Measurements from ENCODE around the gene NBPF11. TPM values are rescaled to one million over a fixed set of nuclear protein-coding genes. Genes with fewer than 3 reads are reported as not detected.
"Not testable (repeated sequence)": the region's sequence is repeated elsewhere in the genome, so short reads cannot be mapped to it uniquely, and the experiment has no call there.

The NBPF11 gene, protein sequence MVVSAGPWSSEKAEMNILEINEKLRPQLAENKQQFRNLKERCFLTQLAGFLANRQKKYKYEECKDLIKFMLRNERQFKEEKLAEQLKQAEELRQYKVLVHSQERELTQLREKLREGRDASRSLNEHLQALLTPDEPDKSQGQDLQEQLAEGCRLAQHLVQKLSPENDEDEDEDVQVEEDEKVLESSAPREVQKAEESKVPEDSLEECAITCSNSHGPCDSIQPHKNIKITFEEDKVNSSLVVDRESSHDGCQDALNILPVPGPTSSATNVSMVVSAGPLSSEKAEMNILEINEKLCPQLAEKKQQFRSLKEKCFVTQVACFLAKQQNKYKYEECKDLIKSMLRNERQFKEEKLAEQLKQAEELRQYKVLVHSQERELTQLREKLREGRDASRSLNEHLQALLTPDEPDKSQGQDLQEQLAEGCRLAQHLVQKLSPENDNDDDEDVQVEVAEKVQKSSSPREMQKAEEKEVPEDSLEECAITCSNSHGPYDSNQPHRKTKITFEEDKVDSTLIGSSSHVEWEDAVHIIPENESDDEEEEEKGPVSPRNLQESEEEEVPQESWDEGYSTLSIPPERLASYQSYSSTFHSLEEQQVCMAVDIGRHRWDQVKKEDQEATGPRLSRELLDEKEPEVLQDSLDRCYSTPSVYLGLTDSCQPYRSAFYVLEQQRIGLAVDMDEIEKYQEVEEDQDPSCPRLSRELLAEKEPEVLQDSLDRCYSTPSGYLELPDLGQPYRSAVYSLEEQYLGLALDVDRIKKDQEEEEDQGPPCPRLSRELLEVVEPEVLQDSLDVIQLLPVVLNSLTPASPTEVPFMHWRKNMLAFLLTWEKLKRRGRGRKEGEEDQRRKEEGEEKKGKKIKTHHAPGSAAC
- total RNA-seq = 9.5 and 12.3 TPM in 2 replicates

DNA sequence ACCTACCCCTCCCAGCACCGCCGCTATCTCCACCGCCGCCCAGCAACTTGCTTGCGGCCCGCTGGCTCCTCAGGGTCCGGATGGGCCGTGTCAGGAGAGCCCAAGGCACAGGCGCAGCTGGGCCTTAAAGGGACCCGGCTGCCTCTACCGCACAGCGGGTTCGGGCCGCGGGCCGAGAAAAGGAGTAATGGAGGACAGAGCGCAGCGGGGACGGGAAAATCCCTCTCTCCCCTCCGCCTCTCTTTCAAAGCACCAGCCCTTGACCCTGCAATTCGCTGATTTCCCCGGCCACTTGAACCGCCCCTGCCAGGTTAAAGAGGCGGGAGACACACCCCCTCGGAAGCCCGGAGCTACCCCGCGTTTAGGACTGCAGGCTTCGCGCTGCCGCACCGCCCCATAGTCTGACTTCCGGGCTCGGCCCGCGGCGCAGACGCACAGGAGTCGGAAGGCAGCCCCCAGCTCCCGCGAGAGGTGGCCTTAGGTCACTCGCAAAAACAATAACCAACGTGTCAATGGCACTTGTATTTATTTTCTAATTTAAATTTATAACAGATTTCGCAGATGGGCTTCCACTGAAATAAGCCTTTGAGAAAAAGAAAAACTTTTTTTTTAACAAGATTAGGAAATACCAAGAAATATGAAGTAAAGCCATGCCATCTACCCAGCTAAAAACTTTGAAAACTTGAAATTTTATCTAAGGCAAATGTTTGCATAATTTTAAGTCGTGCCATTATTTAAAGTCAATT lies at the start of gene NBPF11:
Gene NBPF11 (minus strand): TSS at position 371 of the 746 bp plus-strand sequence. CDS start 25,278 bp downstream, outside the sequence.
- not testable (repeated sequence) for H3K27me3 ChIP-seq (ENCODE audit: control insufficient read depth, insufficient read depth, low read length); H3K36me3 ChIP-seq (ENCODE audit: control insufficient read depth, insufficient read depth, low read length)
- peak within 1 kb of the TSS; percentile 60 for H3K4me3 ChIP-seq (ENCODE audit: low read depth, low read length)
- peak; percentile 47 for DNase-seq (ENCODE audit: low read depth)

DNA sequence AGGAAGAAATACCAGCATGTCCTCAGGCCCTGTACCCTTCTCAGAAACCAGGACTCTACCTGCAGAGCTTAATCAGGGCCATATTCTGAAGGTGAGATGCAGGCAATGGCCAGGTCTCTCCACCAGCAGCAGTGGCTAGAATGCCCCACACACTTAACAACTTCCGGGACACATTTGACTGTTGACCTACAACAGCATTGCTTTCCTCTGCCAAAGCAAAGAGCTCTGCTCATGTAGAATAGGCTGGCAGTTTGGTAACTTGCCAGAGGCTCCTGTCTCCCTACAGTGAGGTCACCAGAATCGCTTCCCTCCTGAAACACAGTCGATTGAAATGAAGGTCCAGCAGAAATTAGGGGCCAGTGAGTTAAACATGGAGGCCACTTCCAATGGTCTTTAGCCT lies 45.3 kb upstream of the NBPF11 start:
- not testable (repeated sequence) for H3K27me3 ChIP-seq (ENCODE audit: control insufficient read depth, insufficient read depth, low read length); DNase-seq (ENCODE audit: low read depth); H3K36me3 ChIP-seq (ENCODE audit: control insufficient read depth, insufficient read depth, low read length); H3K4me3 ChIP-seq (ENCODE audit: low read depth, low read length)

DNA sequence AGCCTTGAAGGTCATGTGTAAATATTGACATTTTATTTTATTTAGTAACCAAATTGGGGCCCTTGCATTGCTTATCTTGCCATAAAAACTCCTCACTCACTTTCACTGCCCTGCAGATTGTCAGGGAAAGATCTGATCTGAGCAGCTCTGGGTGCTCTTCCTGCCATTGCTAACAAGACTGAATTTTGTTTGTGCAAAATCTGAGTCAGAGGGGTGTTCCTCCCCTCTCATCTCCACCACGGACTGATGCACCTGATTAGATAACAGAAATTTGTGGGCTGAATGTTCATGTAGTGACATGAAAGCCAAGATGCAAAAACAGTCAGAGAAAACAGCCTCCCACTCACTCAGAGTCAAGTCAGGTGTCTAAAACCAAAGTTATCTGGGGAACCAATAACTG lies 44.9 kb upstream of the NBPF11 start:
- not testable (repeated sequence) for H3K4me3 ChIP-seq (ENCODE audit: low read depth, low read length); H3K36me3 ChIP-seq (ENCODE audit: control insufficient read depth, insufficient read depth, low read length); DNase-seq (ENCODE audit: low read depth); H3K27me3 ChIP-seq (ENCODE audit: control insufficient read depth, insufficient read depth, low read length)

DNA sequence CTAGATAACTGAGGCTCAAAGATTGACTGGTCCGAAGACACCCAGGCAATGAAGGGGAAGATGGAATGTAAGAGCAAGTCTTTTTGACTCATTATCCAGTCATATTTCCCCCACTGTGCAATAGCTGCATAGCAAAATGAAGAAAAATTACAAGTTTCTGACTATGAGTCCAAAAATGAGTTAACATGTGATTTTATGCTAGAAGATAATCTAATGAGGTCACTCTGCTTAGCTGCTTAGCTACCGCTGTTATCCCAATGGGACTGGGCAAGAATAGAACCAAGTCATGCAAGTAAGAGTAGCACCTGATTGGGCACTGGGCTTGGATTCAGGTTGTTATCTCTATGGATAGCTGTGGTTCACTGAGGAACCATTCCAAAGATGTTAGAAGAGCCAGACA lies 43.0 kb upstream of the NBPF11 start:
- H3K4me3 ChIP-seq (ENCODE audit: low read depth, low read length); H3K36me3 ChIP-seq (ENCODE audit: control insufficient read depth, insufficient read depth, low read length); DNase-seq (ENCODE audit: low read depth); H3K27me3 ChIP-seq (ENCODE audit: control insufficient read depth, insufficient read depth, low read length): not testable (repeated sequence)

DNA sequence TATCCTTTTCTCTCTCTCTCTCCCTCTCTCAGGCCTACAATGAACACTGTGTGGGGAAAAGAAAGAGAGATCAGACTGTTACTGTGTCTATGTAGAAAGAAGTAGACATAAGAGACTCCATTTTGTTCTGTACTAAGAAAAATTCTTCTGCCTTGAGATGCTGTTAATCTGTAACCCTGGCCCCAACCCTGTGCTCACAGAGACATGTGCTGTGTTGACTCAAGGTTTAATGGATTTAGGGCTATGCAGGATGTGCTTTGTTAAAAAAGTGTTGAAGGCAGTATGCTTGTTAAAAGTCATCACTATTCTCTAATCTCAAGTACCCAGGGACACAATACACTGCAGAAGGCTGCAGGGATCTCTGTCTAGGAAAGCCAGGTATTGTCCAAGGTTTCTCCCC lies 36.7 kb upstream of the NBPF11 start:
- not testable (repeated sequence) for H3K4me3 ChIP-seq (ENCODE audit: low read depth, low read length); DNase-seq (ENCODE audit: low read depth); H3K27me3 ChIP-seq (ENCODE audit: control insufficient read depth, insufficient read depth, low read length); H3K36me3 ChIP-seq (ENCODE audit: control insufficient read depth, insufficient read depth, low read length)

DNA sequence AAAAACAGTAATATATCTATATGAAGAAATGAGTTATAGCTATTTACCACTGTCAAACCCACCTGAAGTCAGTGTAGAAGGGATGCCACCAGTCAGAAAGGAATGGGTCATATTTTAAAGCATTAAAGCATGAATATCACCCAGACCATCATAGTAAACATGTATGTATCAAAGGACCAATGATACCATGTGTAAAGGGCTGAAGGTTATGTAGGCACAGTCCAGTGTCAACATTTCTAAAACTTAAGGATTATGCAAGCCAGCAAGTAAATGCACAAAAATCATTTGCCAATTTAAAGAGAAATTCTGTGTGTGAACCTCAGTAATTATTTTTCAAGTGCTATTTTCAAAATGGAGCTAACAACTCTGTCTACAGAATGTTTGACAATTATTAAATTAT lies 26.6 kb upstream of the NBPF11 start:
- DNase-seq (ENCODE audit: low read depth); H3K27me3 ChIP-seq (ENCODE audit: control insufficient read depth, insufficient read depth, low read length); H3K4me3 ChIP-seq (ENCODE audit: low read depth, low read length); H3K36me3 ChIP-seq (ENCODE audit: control insufficient read depth, insufficient read depth, low read length): not testable (repeated sequence)

DNA sequence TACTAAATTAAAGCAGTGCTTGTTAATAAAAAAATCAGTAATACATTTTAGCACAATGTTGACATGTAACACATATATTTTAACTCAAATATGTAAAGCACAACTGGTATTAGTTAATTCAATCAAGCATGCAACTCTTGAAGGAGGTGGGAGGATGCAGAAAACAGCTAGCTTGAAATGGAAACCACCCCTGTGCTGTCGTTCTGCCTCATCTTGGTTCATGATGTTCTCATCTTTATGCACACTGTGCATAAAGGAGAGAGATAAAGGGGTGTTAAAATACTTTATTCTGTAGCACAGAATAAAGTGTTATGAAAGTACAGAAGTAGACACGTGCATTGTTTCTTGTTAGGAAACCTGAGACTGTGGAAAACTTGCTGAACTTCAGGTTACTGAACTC lies 23.3 kb upstream of the NBPF11 start:
- H3K36me3 ChIP-seq (ENCODE audit: control insufficient read depth, insufficient read depth, low read length); H3K27me3 ChIP-seq (ENCODE audit: control insufficient read depth, insufficient read depth, low read length); H3K4me3 ChIP-seq (ENCODE audit: low read depth, low read length); DNase-seq (ENCODE audit: low read depth): not testable (repeated sequence)

DNA sequence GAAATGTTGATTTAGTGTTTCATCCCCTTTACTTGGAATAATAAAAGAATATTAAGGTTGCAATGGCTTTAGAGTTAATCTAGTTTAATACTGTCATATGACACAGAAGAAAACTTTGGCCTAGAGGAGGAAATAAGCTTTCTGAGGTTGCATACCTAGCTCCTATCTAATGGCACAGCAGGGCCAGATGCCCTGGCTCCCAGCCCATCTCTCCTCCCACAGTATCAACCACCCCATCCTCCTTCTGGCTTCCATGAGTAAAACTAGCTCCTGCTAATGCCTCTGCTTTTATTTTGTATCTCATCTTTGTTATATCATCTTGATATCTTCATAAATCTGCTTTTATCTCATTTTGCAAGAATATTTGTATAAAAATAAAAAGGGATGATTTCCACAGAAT lies 19.9 kb upstream of the NBPF11 start:
- not testable (repeated sequence) for H3K27me3 ChIP-seq (ENCODE audit: control insufficient read depth, insufficient read depth, low read length); DNase-seq (ENCODE audit: low read depth); H3K36me3 ChIP-seq (ENCODE audit: control insufficient read depth, insufficient read depth, low read length); H3K4me3 ChIP-seq (ENCODE audit: low read depth, low read length)

DNA sequence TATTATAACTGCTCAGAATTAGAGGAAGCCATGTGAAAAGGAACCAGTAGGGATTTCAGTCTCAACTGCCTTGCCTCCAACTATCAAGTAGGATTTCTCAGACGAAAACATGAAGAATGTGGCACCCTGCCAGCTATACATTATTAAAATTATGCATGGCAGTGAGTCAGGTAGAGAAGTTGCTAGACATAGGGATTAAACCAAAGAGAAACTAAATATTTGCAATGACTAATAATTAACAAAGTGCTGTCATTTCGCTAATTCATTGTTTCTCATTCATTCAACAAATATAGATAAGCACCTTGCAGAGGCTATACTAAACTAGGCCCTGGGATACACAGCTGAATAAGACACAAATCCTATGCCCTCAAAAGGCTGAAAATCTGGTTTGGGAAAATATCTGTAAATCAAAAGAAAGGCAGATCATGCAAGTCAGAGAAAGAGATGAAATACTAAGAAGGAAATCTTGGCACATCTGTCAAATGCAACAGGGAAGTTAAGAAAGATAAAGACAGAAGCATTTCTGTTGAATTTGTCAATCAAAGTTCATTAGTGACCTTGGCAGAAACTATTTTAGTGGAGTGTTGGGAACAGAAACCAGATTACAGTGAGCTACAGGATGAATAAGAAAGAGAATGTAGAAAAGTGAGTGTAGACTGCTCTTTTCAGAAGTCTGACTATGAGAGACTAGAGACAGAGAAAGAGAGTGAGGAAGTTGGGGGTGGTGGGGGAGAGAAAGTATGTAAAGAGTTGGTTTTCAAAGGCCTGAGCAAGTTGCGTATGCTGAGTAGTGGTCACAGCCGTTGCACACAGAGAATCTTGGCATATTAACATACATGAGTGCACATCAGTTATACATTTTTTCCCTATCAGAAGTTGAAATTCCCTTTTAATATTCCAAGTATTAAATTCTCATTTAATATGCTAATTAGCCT lies 14.7 kb upstream of the NBPF11 start:
- H3K36me3 ChIP-seq (ENCODE audit: control insufficient read depth, insufficient read depth, low read length) = no peaks in the 10 kb centered on the region
- peaks cover 3% of the 10 kb centered on the region for H3K27me3 ChIP-seq (ENCODE audit: control insufficient read depth, insufficient read depth, low read length)
- TF ChIP-seq, protein P1, sequence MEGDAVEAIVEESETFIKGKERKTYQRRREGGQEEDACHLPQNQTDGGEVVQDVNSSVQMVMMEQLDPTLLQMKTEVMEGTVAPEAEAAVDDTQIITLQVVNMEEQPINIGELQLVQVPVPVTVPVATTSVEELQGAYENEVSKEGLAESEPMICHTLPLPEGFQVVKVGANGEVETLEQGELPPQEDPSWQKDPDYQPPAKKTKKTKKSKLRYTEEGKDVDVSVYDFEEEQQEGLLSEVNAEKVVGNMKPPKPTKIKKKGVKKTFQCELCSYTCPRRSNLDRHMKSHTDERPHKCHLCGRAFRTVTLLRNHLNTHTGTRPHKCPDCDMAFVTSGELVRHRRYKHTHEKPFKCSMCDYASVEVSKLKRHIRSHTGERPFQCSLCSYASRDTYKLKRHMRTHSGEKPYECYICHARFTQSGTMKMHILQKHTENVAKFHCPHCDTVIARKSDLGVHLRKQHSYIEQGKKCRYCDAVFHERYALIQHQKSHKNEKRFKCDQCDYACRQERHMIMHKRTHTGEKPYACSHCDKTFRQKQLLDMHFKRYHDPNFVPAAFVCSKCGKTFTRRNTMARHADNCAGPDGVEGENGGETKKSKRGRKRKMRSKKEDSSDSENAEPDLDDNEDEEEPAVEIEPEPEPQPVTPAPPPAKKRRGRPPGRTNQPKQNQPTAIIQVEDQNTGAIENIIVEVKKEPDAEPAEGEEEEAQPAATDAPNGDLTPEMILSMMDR (IDR thresholded peaks at IDR 0.05; ENCODE audit: insufficient read depth, low read length, poor library complexity, severe bottlenecking) = no peak
- H3K4me3 ChIP-seq (ENCODE audit: low read depth, low read length) = no peak overlapping the region
- DNase-seq (ENCODE audit: low read depth) = no peak
